Gastroesophageal sphincter (tissue), 3 donors: ENCODE results near the gene MCF2L2.

Experiments used
- CTCF ChIP-seq, 4 experiments: fragments of 200-600 bp in 2 of 4; fragments of 450-650 bp in 2 of 4; sonication (generic) in 1 of 4; IDR thresholded peaks; one replicate each; pipeline ENCODE4 v1.5.1; 2017 to 2019; ENCODE audit warnings: antibody characterized with exemption in 4 of 4, mild to moderate bottlenecking in 2 of 4, moderate library complexity in 2 of 4
- POLR2A ChIP-seq, 2 donors: fragments of 450-650 bp; IDR thresholded peaks; one replicate each; pipeline ENCODE4 v1.6.1; 2017; ENCODE audit warnings: antibody characterized with exemption in 2 of 2, mild to moderate bottlenecking in 2 of 2, moderate library complexity in 1 of 2
- POLR2AphosphoS5 ChIP-seq: sonication (generic); formaldehyde crosslinking; IDR thresholded peaks from one replicate; pipeline ENCODE4 v1.6.1; 2017; ENCODE audit warnings: antibody characterized with exemption

DNA sequence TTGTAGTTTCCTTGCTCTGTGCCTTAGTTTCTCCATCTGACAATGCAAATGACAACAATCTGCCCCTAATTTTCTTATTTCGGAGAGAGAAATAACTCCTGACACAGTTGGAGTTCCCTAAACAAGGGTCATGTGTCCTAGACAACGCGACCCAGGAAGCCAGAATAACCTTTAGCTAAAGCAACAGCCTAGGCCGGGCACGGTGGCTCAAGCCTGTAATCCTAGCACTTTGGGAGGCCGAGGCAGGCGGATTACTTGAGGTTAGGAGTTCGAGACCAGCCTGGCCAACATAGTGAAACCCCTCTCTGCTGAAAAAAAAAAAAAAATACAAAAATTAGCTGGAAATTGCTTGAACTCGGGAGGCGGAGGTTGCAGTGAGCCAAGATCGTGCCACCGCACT lies 49.9 kb downstream of the MCF2L2 start:
- TF ChIP-seq POLR2A (IDR thresholded peaks at IDR 0.05) (no peak), CTCF (IDR thresholded peaks at IDR 0.05) (no peak), POLR2AphosphoS5 (no peak)
